Esophagus squamous epithelium (tissue), 5 donors: Measurements from ENCODE around the gene ELMO1. TPM values are rescaled to one million over a fixed set of nuclear protein-coding genes. Genes with fewer than 3 reads are reported as not detected.

Source experiments
- DNase-seq: peaks from one replicate; lab custom pipeline; 2025; lab: John Stamatoyannopoulos, UW
- H3K27ac ChIP-seq, 4 donors: fragments of 200-600 bp; sonication (generic); one replicate each; pipeline ENCODE4 v1.5.1; 2016 to 2019; ENCODE audit warnings: mild to moderate bottlenecking in 1 of 4
- H3K27me3 ChIP-seq, 4 donors: fragments of 200-600 bp; sonication (generic); 1 replicate in 3 of 4; 2 replicates in 1 of 4; pipeline versions ENCODE4 v1.5.1 to v1.6.0; 2017 to 2021; ENCODE audit warnings: antibody characterized with exemption in 1 of 4
- H3K36me3 ChIP-seq, 3 donors: fragments of 200-600 bp; sonication (generic); one replicate each; pipeline ENCODE4 v1.5.1; 2016 to 2019
- H3K4me1 ChIP-seq, 3 donors: fragments of 200-600 bp; sonication (generic); one replicate each; pipeline ENCODE4 v1.5.1; 2017 to 2019
- H3K4me3 ChIP-seq, 4 donors: fragments of 200-600 bp; sonication (generic); 1 replicate in 3 of 4; 2 replicates in 1 of 4; pipeline ENCODE4 v1.5.1; 2016 to 2019; ENCODE audit warnings: mild to moderate bottlenecking in 2 of 4, moderate library complexity in 1 of 4
- H3K9me3 ChIP-seq, 3 donors: fragments of 200-600 bp; sonication (generic); one replicate each; pipeline ENCODE4 v1.5.1; 2016 to 2019
- CTCF ChIP-seq, 6 experiments: fragments of 450-650 bp in 4 of 6; fragments of 200-600 bp in 2 of 6; sonication (generic) in 2 of 6; IDR thresholded peaks; one replicate each; pipeline ENCODE4 v1.5.1; 2016 to 2019; ENCODE audit warnings: antibody characterized with exemption in 6 of 6, mild to moderate bottlenecking in 4 of 6, moderate library complexity in 4 of 6
- POLR2A ChIP-seq, 4 donors: fragments of 450-650 bp; IDR thresholded peaks; one replicate each; pipeline ENCODE4 v1.6.1; 2017; ENCODE audit warnings: antibody characterized with exemption in 4 of 4, mild to moderate bottlenecking in 4 of 4, moderate library complexity in 3 of 4
- WGBS, 2 donors: methylation state at CpG; one replicate each; pipeline ENCODE4 v1.1.5; 2018; 5-methylcytosine and 5-hydroxymethylcytosine counted together
- intact Hi-C: fragments of 100-400 bp; cut with DNase I; formaldehyde crosslinking; loops from one replicate; pipeline ENCODE4 v1.15.0; 2022
- total RNA-seq, 4 donors: library from RNA; depleted of rRNA; stranded (reverse); fragments of >200 nt; gene quantifications; one replicate each; pipeline ENCODE4 v1.1.0, GENCODE V29; 2016
- donor health status: DM: yes; HTN: yes; CAD: no.

The ELMO1 gene
- total RNA-seq, 4 donors from 2014 or later, result 0.68 to 36.6 (median 11.8) TPM

GRCh38 chr7:37218956-37219355 lies 229.7 kb downstream of the ELMO1 start:
- H3K27ac ChIP-seq, result peak overlapping the region in 1 of 4 donors; percentile 11

GRCh38 chr7:37216923-37217322 lies 231.7 kb downstream of the ELMO1 start:
- no peaks in the 10 kb centered on the region for H3K9me3 ChIP-seq
- DNase-seq, result no peak
- no peak overlapping the region for H3K27ac ChIP-seq
- TF ChIP-seq POLR2A (IDR thresholded peaks at IDR 0.05), result no peak
- TF ChIP-seq CTCF (IDR thresholded peaks at IDR 0.05), result no peak
- H3K36me3 ChIP-seq, result peaks cover 0 to 7% (median 0%) of the 10 kb centered on the region in 3 donors
- 30 to 38% methylated on average over 2 of the region's 2 CpGs for WGBS, 2 donors
- intact Hi-C loops, result no loop called here
- no peaks in the 10 kb centered on the region for H3K27me3 ChIP-seq
- H3K4me3 ChIP-seq, result no peak overlapping the region
- peaks cover 0 to 40% (median 8%) of the 10 kb centered on the region in 3 donors for H3K4me1 ChIP-seq

More at GRCh38 chr7:37218956-37219355, 229.7 kb downstream of the ELMO1 start:
- WGBS, 2 donors, result 53 to 56% methylated on average over 3 of the region's 3 CpGs
- Histone ChIP-seq H3K4me3 (no peak overlapping the region), H3K36me3 (peaks cover 0 to 13% (median 4%) of the 10 kb centered on the region in 3 donors), H3K27me3 (no peaks in the 10 kb centered on the region), H3K9me3 (no peaks in the 10 kb centered on the region), H3K4me1 (peaks cover 0 to 29% (median 5%) of the 10 kb centered on the region in 3 donors)
- DNase-seq, result no peak
- no peak for TF ChIP-seq POLR2A (IDR thresholded peaks at IDR 0.05)
- no peak for TF ChIP-seq CTCF (IDR thresholded peaks at IDR 0.05)
- intact Hi-C loops, result no loop called here

- Histone ChIP-seq H3K4me3 (no peak overlapping the region), H3K9me3 (no peaks in the 10 kb centered on the region), H3K36me3 (peaks cover 0 to under 1% (median 0%) of the 10 kb centered on the region in 3 donors), H3K27ac (peak overlapping the region in 1 of 4 donors; percentile 50), H3K27me3 (no peaks in the 10 kb centered on the region), H3K4me1 (peaks cover 0 to 46% (median 12%) of the 10 kb centered on the region in 3 donors)
- DNase-seq, result no peak
- intact Hi-C loops, result no loop called here
- 44 to 57% methylated on average over 10 of the region's 10 CpGs for WGBS, 2 donors
- TF ChIP-seq POLR2A (IDR thresholded peaks at IDR 0.05) (no peak), CTCF (IDR thresholded peaks at IDR 0.05) (no peak)
Measured at GRCh38 chr7:37216156-37216852, 232.4 kb downstream of the ELMO1 start.

- Histone ChIP-seq H3K4me1 (peaks cover 0 to 48% (median 14%) of the 10 kb centered on the region in 3 donors), H3K4me3 (no peak overlapping the region), H3K9me3 (no peaks in the 10 kb centered on the region), H3K27me3 (no peaks in the 10 kb centered on the region), H3K27ac (no peak overlapping the region), H3K36me3 (no peaks in the 10 kb centered on the region)
- 52 to 72% methylated on average over 3 of the region's 3 CpGs for WGBS, 2 donors
- DNase-seq, result no peak
- TF ChIP-seq CTCF (IDR thresholded peaks at IDR 0.05), result no peak
- TF ChIP-seq POLR2A (IDR thresholded peaks at IDR 0.05), result no peak
- intact Hi-C loops, result no loop called here
Measured at GRCh38 chr7:37215290-37215923, 233.3 kb downstream of the ELMO1 start.

GRCh38 chr7:37212556-37212955 lies 236.1 kb downstream of the ELMO1 start:
- WGBS, 2 donors, result 45 to 66% methylated on average over 6 to 7 of the region's 8 CpGs
- intact Hi-C loops, result no loop called here
- Histone ChIP-seq H3K27me3 (no peaks in the 10 kb centered on the region), H3K27ac (peak overlapping the region in 2 of 4 donors; percentile 2 to 47), H3K4me3 (no peak overlapping the region), H3K36me3 (no peaks in the 10 kb centered on the region), H3K9me3 (no peaks in the 10 kb centered on the region), H3K4me1 (peaks cover 0 to 62% (median 19%) of the 10 kb centered on the region in 3 donors)
- TF ChIP-seq CTCF (IDR thresholded peaks at IDR 0.05), result no peak
- no peak for TF ChIP-seq POLR2A (IDR thresholded peaks at IDR 0.05)
- no peak for DNase-seq
